CD4-positive, CD25-positive, alpha-beta regulatory T cell (primary cell): ENCODE data around the gene SVEP1. TPM values are rescaled to one million over a fixed set of nuclear protein-coding genes. Genes with fewer than 3 reads are reported as not detected.

ENCODE experiments used
- ATAC-seq, 2 donors: fragments of 150-1000 bp; cut with Tn5 transposase; one replicate each; pipeline ENCODE4 v1.10.0; 2021; ENCODE audit warnings: low read depth in 2 of 2, moderate number of reproducible peaks in 2 of 2, moderate library complexity in 1 of 2
- DNase-seq, 3 donors: peaks; one replicate each; pipeline versions ENCODE4 v3.0.0 to v3.0.0-alpha.2; 2012 to 2022; ENCODE audit warnings: mixed read lengths in 1 of 3
- H3K27ac ChIP-seq: one replicate; pipeline ENCODE4 v1.7.0; 2013; ENCODE audit warnings: mild to moderate bottlenecking, low read length; ENCODE audit not compliant: insufficient read depth, poor library complexity, severe bottlenecking
- H3K27me3 ChIP-seq: one replicate; pipeline ENCODE4 v1.7.0; 2013; ENCODE audit warnings: low read length; ENCODE audit not compliant: control insufficient read depth, insufficient read depth
- H3K36me3 ChIP-seq: one replicate; pipeline ENCODE4 v1.7.0; 2013; ENCODE audit warnings: mild to moderate bottlenecking, low read length, moderate library complexity; ENCODE audit not compliant: control insufficient read depth, insufficient read depth
- H3K4me1 ChIP-seq: 2 replicates; pipeline ENCODE4 v1.7.0; 2013; ENCODE audit warnings: mild to moderate bottlenecking, low read length; ENCODE audit not compliant: insufficient read depth, control insufficient read depth, poor library complexity, severe bottlenecking
- H3K4me3 ChIP-seq: one replicate; pipeline ENCODE4 v1.7.0; 2013; ENCODE audit warnings: low read depth, mild to moderate bottlenecking, low read length, moderate library complexity
- H3K9me3 ChIP-seq, 2 experiments: 1 replicate in 1 of 2; 2 replicates in 1 of 2; pipeline ENCODE4 v1.7.0; 2013; ENCODE audit warnings: low read length in 2 of 2, mild to moderate bottlenecking in 1 of 2, moderate library complexity in 1 of 2; ENCODE audit not compliant: control insufficient read depth in 2 of 2
- H3K27ac Mint-ChIP-seq, 3 donors: one replicate each; pipeline ENCODE4 v1.8.0; 2020 to 2022; ENCODE audit warnings: mild to moderate bottlenecking in 3 of 3, mixed read lengths in 3 of 3, moderate library complexity in 2 of 3
- H3K27me3 Mint-ChIP-seq: one replicate; pipeline ENCODE4 v1.8.0; 2022; ENCODE audit warnings: mild to moderate bottlenecking, mixed read lengths
- H3K36me3 Mint-ChIP-seq: one replicate; pipeline ENCODE4 v1.8.0; 2020; ENCODE audit warnings: mixed read lengths
- H3K4me1 Mint-ChIP-seq, 4 donors: one replicate each; pipeline ENCODE4 v1.8.0; 2020 to 2022; ENCODE audit warnings: mixed read lengths in 4 of 4, mild to moderate bottlenecking in 1 of 4
- H3K4me3 Mint-ChIP-seq, 4 donors: one replicate each; pipeline ENCODE4 v1.8.0; 2020 to 2022; ENCODE audit warnings: mild to moderate bottlenecking in 4 of 4, mixed read lengths in 4 of 4, moderate library complexity in 3 of 4
- H3K9me3 Mint-ChIP-seq, 7 donors: one replicate each; pipeline ENCODE4 v1.8.0; 2020 to 2022; ENCODE audit warnings: mixed read lengths in 7 of 7, mild to moderate bottlenecking in 3 of 7, moderate library complexity in 2 of 7
- polyA plus RNA-seq, 4 donors: library from polyadenylated mRNA; unstranded; fragments of 300-500 nt; fragmentation: Illumina TruSeq; gene quantifications; one replicate each; pipeline ENCODE4 v1.2.3, GENCODE V29; 2021
- total RNA-seq: library from RNA; stranded (reverse); gene quantifications from one replicate; pipeline ENCODE4 v1.2.3, GENCODE V29; 2022

SVEP1 gene
- total and polyA plus RNA-seq, 5 donors from 2014 or later = 0.12 TPM; not detected in 4

- H3K36me3 ChIP-seq = no peaks in the 10 kb centered on the region
- no peak for ATAC-seq
- H3K27ac Mint-ChIP-seq = no peak overlapping the region
- peaks cover 9% of the 10 kb centered on the region for H3K27me3 ChIP-seq
- H3K4me1 ChIP-seq = no peaks in the 10 kb centered on the region
- no peaks in the 10 kb centered on the region for H3K36me3 Mint-ChIP-seq
- no peak overlapping the region for H3K4me3 Mint-ChIP-seq
- peaks cover 0 to 2% (median 0%) of the 10 kb centered on the region in 4 donors for H3K4me1 Mint-ChIP-seq
- H3K9me3 Mint-ChIP-seq = peaks cover 0 to 7% (median 0%) of the 10 kb centered on the region in 7 donors
- H3K4me3 ChIP-seq = no peak overlapping the region
- no peak for DNase-seq
- H3K27me3 Mint-ChIP-seq = peaks cover 37% of the 10 kb centered on the region
- H3K27ac ChIP-seq = no peak overlapping the region
- no peaks in the 10 kb centered on the region for H3K9me3 ChIP-seq
Observed at GRCh38 chr9:110578575-110579033, 937 bp downstream of the SVEP1 start.

DNA sequence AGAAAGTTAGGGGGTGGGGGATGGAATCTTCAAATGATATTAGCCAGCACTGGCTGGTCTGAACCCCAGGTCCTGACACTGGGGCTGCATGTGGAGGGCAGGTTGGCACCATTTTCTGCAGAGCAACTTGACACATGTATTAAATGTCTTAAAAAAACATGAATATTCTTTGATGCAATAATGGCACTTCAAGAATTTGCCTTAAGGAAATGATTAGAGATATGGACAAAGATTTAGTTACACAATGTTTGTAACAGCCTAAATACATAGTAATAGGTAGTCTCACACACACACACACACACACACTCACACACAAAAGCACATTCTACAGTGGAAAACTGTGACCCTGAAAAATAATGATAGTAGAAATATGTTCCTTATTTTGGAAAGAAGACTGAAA lies 3.6 kb downstream of the SVEP1 start:
- Mint-ChIP-seq H3K27me3 (peaks cover 36% of the 10 kb centered on the region), H3K36me3 (no peaks in the 10 kb centered on the region), H3K4me1 (peaks cover 0 to 2% (median 0%) of the 10 kb centered on the region in 4 donors), H3K27ac (no peak overlapping the region), H3K4me3 (no peak overlapping the region), H3K9me3 (peaks cover 0 to 9% (median 0%) of the 10 kb centered on the region in 7 donors)
- no peak overlapping the region for H3K4me3 ChIP-seq
- ATAC-seq (no peak), DNase-seq (no peak)
- H3K36me3 ChIP-seq = no peaks in the 10 kb centered on the region
- H3K4me1 ChIP-seq = no peaks in the 10 kb centered on the region
- peaks cover 9% of the 10 kb centered on the region for H3K27me3 ChIP-seq
- H3K9me3 ChIP-seq = no peaks in the 10 kb centered on the region
- no peak overlapping the region for H3K27ac ChIP-seq

GRCh38 chr9:110575169-110575568 lies 4.4 kb downstream of the SVEP1 start:
- Histone ChIP-seq H3K9me3 (no peaks in the 10 kb centered on the region), H3K4me1 (no peaks in the 10 kb centered on the region), H3K36me3 (no peaks in the 10 kb centered on the region), H3K27me3 (peaks cover 5% of the 10 kb centered on the region), H3K27ac (no peak overlapping the region), H3K4me3 (no peak overlapping the region)
- Mint-ChIP-seq H3K9me3 (peaks cover 0 to 6% (median 0%) of the 10 kb centered on the region in 7 donors), H3K27me3 (peaks cover 28% of the 10 kb centered on the region), H3K27ac (no peak overlapping the region), H3K4me1 (peaks cover 0 to 2% (median 0%) of the 10 kb centered on the region in 4 donors), H3K4me3 (no peak overlapping the region), H3K36me3 (no peaks in the 10 kb centered on the region)
- no peak for ATAC-seq
- no peak for DNase-seq

DNA sequence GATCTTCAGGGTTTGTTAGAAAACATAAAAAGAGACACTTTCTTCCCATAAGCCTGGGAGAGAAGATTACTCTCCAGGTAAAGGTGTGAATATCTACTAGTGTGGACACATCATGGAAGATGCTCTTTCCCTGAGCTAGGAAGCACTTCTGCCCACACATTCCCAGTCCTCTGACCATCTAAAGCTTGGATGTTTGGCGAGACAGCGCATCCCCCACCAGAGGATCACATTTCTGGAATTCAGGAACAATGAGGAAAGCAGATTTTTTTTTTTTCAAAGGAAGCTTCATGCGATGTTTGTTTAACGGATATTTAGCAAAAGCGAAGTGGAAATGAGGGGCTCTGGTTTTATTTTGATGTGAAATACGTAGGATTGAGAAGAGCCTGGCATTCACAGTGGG lies 6.2 kb downstream of the SVEP1 start:
- ATAC-seq = no peak
- H3K27ac Mint-ChIP-seq = no peak overlapping the region
- DNase-seq = no peak
- peaks cover 0 to 2% (median 0%) of the 10 kb centered on the region in 7 donors for H3K9me3 Mint-ChIP-seq
- H3K4me3 Mint-ChIP-seq = peak overlapping the region in 1 of 4 donors; percentile 4
- H3K4me1 Mint-ChIP-seq = no peaks in the 10 kb centered on the region
- Histone ChIP-seq H3K9me3 (no peaks in the 10 kb centered on the region), H3K4me3 (no peak overlapping the region), H3K36me3 (no peaks in the 10 kb centered on the region), H3K27me3 (peaks cover 3% of the 10 kb centered on the region), H3K4me1 (no peaks in the 10 kb centered on the region), H3K27ac (no peak overlapping the region)
- peaks cover 20% of the 10 kb centered on the region for H3K27me3 Mint-ChIP-seq
- H3K36me3 Mint-ChIP-seq = no peaks in the 10 kb centered on the region

GRCh38 chr9:110571801-110572483 lies 7.6 kb downstream of the SVEP1 start:
- H3K27ac Mint-ChIP-seq = no peak overlapping the region
- ATAC-seq = no peak
- no peak for DNase-seq

DNA sequence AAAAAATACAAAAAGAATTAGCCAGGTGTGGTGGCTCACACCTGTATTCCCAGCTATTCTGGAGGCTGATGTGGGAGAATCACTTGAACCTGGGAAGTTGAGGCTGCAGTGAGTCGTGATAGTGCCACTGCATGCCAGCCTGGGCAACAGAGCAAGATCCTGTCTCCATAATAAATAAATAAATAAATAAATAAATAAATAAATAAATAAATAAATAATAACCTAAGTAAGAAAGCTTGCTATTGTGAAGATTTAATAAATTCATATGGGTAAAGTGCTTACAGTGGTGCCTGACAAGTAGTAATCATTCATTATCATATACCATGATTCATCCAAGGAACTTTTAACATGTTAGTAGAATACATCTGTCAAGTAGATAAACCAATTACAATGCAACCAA lies 13.4 kb downstream of the SVEP1 start:
- Histone ChIP-seq H3K4me1 (no peaks in the 10 kb centered on the region), H3K9me3 (no peaks in the 10 kb centered on the region), H3K4me3 (no peak overlapping the region), H3K36me3 (no peaks in the 10 kb centered on the region), H3K27ac (no peak overlapping the region), H3K27me3 (no peaks in the 10 kb centered on the region)
- H3K36me3 Mint-ChIP-seq = no peaks in the 10 kb centered on the region
- H3K27me3 Mint-ChIP-seq = no peaks in the 10 kb centered on the region
- H3K4me1 Mint-ChIP-seq = no peaks in the 10 kb centered on the region
- no peaks in the 10 kb centered on the region for H3K9me3 Mint-ChIP-seq
- H3K4me3 Mint-ChIP-seq = no peak overlapping the region
- ATAC-seq (no peak), DNase-seq (no peak)
- H3K27ac Mint-ChIP-seq = no peak overlapping the region

More at GRCh38 chr9:110571801-110572483, 7.6 kb downstream of the SVEP1 start:
- Mint-ChIP-seq H3K9me3 (peaks cover 0 to 2% (median 0%) of the 10 kb centered on the region in 7 donors), H3K4me1 (no peaks in the 10 kb centered on the region), H3K27me3 (peaks cover 8% of the 10 kb centered on the region), H3K4me3 (no peak overlapping the region), H3K36me3 (no peaks in the 10 kb centered on the region)
- Histone ChIP-seq H3K4me1 (no peaks in the 10 kb centered on the region), H3K27me3 (no peaks in the 10 kb centered on the region), H3K4me3 (no peak overlapping the region), H3K9me3 (no peaks in the 10 kb centered on the region), H3K36me3 (no peaks in the 10 kb centered on the region), H3K27ac (no peak overlapping the region)

GRCh38 chr9:110561826-110562225 lies 17.7 kb downstream of the SVEP1 start:
- no peaks in the 10 kb centered on the region for H3K27me3 ChIP-seq
- no peak overlapping the region for H3K4me3 ChIP-seq
- Mint-ChIP-seq H3K36me3 (no peaks in the 10 kb centered on the region), H3K27me3 (no peaks in the 10 kb centered on the region), H3K4me1 (no peaks in the 10 kb centered on the region), H3K9me3 (peaks cover 0 to 4% (median 0%) of the 10 kb centered on the region in 7 donors), H3K27ac (no peak overlapping the region), H3K4me3 (no peak overlapping the region)
- H3K27ac ChIP-seq = no peak overlapping the region
- no peak for DNase-seq
- no peaks in the 10 kb centered on the region for H3K4me1 ChIP-seq
- ATAC-seq = no peak
- no peaks in the 10 kb centered on the region for H3K9me3 ChIP-seq
- H3K36me3 ChIP-seq = no peaks in the 10 kb centered on the region

DNA sequence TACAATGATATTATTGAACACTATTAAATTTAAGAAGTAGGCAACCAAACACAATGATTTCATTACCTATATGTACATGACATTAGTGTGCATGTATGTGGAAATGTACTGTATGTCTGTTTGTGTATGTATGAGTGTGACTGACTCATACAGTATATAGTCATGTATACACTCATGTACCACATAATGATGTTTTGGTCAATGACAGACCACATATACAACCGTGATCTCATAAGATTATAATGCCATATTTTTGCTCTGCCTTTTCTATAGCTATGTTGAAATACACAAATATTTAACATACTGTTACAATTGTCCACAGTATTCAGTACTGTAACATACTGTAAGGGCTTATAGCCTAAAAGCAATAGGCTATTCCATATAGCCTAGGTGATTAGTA lies 19.7 kb downstream of the SVEP1 start:
- no peak overlapping the region for H3K4me3 ChIP-seq
- ATAC-seq (no peak), DNase-seq (no peak)
- no peak overlapping the region for H3K27ac ChIP-seq
- H3K9me3 Mint-ChIP-seq = peaks cover 0 to 4% (median 0%) of the 10 kb centered on the region in 7 donors
- no peaks in the 10 kb centered on the region for H3K4me1 ChIP-seq
- H3K9me3 ChIP-seq = no peaks in the 10 kb centered on the region
- no peaks in the 10 kb centered on the region for H3K27me3 Mint-ChIP-seq
- no peak overlapping the region for H3K27ac Mint-ChIP-seq
- H3K4me1 Mint-ChIP-seq = no peaks in the 10 kb centered on the region
- no peaks in the 10 kb centered on the region for H3K36me3 ChIP-seq
- H3K27me3 ChIP-seq = no peaks in the 10 kb centered on the region
- no peak overlapping the region for H3K4me3 Mint-ChIP-seq
- no peaks in the 10 kb centered on the region for H3K36me3 Mint-ChIP-seq
